Measurements from ENCODE around the gene APBB2. TPM values are rescaled to one million over a fixed set of nuclear protein-coding genes. Genes with fewer than 3 reads are reported as not detected.

The APBB2 gene
- total RNA-seq, 1 experiment from 2014 or later = 49.0 TPM

DNA sequence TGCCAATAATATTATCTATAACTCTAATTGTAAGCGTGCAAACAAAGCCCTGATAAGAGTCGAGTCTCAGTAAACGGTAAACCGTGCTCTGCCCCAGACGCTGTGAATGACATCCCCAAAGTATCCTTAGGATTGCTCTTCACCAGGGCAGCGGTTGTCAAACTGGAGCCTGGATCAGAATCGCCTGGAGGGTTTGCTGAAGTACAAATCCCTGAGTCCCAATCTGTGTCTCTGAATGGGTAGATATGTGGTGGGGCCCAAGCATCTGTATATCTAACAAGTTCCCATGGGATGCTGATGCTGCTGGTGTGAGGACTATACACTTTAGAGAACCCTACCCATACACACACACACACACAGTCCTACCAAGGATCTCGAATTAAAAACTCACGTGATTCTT, 813 bp upstream of the APBB2 start:
- H3K4me1 Mint-ChIP-seq = peaks cover 47% of the 10 kb centered on the region
- H3K27ac Mint-ChIP-seq = no peak overlapping the region

GRCh38 chr4:41214825-41215146, 444 bp upstream of the APBB2 start:
- POLR2A ChIA-PET = interaction anchor here (0.7 to 2.2 kb wide), 10 partner anchors 42 to 318 kb away, joined by 3 to 15 read pairs (median 4); partner anchors contain the start of gene UCHL1
- peaks cover 44% of the 10 kb centered on the region for H3K4me1 Mint-ChIP-seq
- CTCF ChIA-PET = interaction anchor here (0.6 to 7.1 kb wide), 21 partner anchors 10 to 465 kb away, joined by 3 to 104 read pairs (median 5); partner anchors contain the start of gene NSUN7
- TF ChIP-seq TCF7 (CRISPR knock-in tag; IDR thresholded peaks at IDR 0.05; ENCODE audit: low read depth) = no peak
- no peak for TF ChIP-seq JUN (CRISPR knock-in tag; IDR thresholded peaks at IDR 0.05)
- TF ChIP-seq NFATC4 (CRISPR knock-in tag; IDR thresholded peaks at IDR 0.05) = no peak
- no peak for TF ChIP-seq TP53 (CRISPR knock-in tag; IDR thresholded peaks at IDR 0.05)
- TF ChIP-seq IRF2 (CRISPR knock-in tag; IDR thresholded peaks at IDR 0.05; ENCODE audit: borderline replicate concordance, low read depth) = no peak
- TF ChIP-seq ETV6 (CRISPR knock-in tag; IDR thresholded peaks at IDR 0.05) = no peak
- no peak for TF ChIP-seq PRDM15 (CRISPR knock-in tag; IDR thresholded peaks at IDR 0.05)
- no peak for TF ChIP-seq HMGA2 (CRISPR knock-in tag; IDR thresholded peaks at IDR 0.05)
- TF ChIP-seq ZNF532 (CRISPR knock-in tag; IDR thresholded peaks at IDR 0.05; ENCODE audit: borderline replicate concordance) = no peak
- TF ChIP-seq ZNF512 (CRISPR knock-in tag; IDR thresholded peaks at IDR 0.05; ENCODE audit: borderline replicate concordance) = no peak
- no peak for TF ChIP-seq CREB1 (CRISPR knock-in tag; IDR thresholded peaks at IDR 0.05)
- no peak for TF ChIP-seq SMAD3 (CRISPR knock-in tag; IDR thresholded peaks at IDR 0.05; ENCODE audit: borderline replicate concordance)
- TF ChIP-seq MAX (CRISPR knock-in tag; IDR thresholded peaks at IDR 0.05) = no peak
- TF ChIP-seq OVOL2 (CRISPR knock-in tag; IDR thresholded peaks at IDR 0.05; ENCODE audit: borderline replicate concordance) = no peak
- no peak for TF ChIP-seq NR2C2 (CRISPR knock-in tag; IDR thresholded peaks at IDR 0.05)
- ATAC-seq = no peak
- H3K36me3 Mint-ChIP-seq = no peaks in the 10 kb centered on the region
- no peaks in the 10 kb centered on the region for H3K9me3 Mint-ChIP-seq
- no peak overlapping the region for H3K27ac Mint-ChIP-seq
- DNase-seq (ENCODE audit: low spot score) = no peak
- peak overlapping the region; percentile 83 for H3K4me3 Mint-ChIP-seq
- peaks cover 13% of the 10 kb centered on the region for H3K27me3 Mint-ChIP-seq (ENCODE audit: low read depth)

More for the DNA sequence above, 813 bp upstream of the APBB2 start:
- TF ChIP-seq GTF2I (CRISPR knock-in tag; conservative IDR thresholded peaks at IDR 0.05) = no peak
- no peak for TF ChIP-seq RORB (CRISPR knock-in tag; IDR thresholded peaks at IDR 0.05)
- no peak for TF ChIP-seq ZNF121 (CRISPR knock-in tag; IDR thresholded peaks at IDR 0.05)
- Mint-ChIP-seq H3K9me3 (no peaks in the 10 kb centered on the region), H3K36me3 (no peaks in the 10 kb centered on the region), H3K4me3 (peak overlapping the region; percentile 83), H3K27me3 (ENCODE audit: low read depth) (peaks cover 13% of the 10 kb centered on the region)
- CTCF ChIA-PET = interaction anchor here (0.6 to 7.1 kb wide), 13 partner anchors 11 to 307 kb away, joined by 3 to 104 read pairs (median 8); no protein-coding TSS in a partner anchor
- DNase-seq (ENCODE audit: low spot score) (no peak), ATAC-seq (no peak)
- POLR2A ChIA-PET = interaction anchor here (1.4 to 2.2 kb wide), 4 partner anchors 42 to 297 kb away, joined by 3 to 15 read pairs (median 6); partner anchors contain the start of gene UCHL1
